ENCODE data around the gene ISG20.
"Not testable (repeated sequence)": the region's sequence is repeated elsewhere in the genome, so short reads cannot be mapped to it uniquely, and the experiment has no call there.

Gene ISG20

GRCh38 chr15:88619796-88620195 is 19.0 kb upstream of the ISG20 start:
- no peak for DNase-seq

GRCh38 chr15:88620995-88621772 is 17.6 kb upstream of the ISG20 start, which contains the start of gene AEN:
AEN (plus strand) TSS chr15:88621340; CDS start chr15:88626210, 4,870 bp downstream.
- peak; percentile 96 for DNase-seq

GRCh38 chr15:88621789-88622604 is 16.8 kb upstream of the ISG20 start:
- DNase-seq, result no peak

DNA sequence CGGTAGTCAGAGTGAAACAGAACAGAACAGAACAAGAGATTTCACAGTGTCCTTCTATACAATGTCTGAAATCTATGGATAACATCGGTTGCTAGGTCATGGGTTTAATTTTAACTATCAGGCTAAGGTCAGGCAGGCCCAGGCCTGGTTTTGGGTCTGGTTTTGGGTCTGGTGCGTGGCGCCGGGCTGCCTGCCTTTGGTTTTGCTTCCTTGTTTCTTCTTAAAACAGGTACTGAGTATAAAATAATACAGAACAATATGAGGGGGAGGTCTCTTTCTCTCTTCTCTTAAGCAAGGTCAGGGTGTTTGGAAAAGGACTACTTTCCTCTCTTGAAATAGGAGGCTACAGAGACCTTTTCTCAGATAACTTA is 16.2 kb upstream of the ISG20 start:
- DNase-seq, result no peak

- no peak for DNase-seq
Measured at GRCh38 chr15:88623061-88623460, 15.8 kb upstream of the ISG20 start.

- DNase-seq, result no peak
Measured at GRCh38 chr15:88623632-88624031, 15.2 kb upstream of the ISG20 start.

DNA sequence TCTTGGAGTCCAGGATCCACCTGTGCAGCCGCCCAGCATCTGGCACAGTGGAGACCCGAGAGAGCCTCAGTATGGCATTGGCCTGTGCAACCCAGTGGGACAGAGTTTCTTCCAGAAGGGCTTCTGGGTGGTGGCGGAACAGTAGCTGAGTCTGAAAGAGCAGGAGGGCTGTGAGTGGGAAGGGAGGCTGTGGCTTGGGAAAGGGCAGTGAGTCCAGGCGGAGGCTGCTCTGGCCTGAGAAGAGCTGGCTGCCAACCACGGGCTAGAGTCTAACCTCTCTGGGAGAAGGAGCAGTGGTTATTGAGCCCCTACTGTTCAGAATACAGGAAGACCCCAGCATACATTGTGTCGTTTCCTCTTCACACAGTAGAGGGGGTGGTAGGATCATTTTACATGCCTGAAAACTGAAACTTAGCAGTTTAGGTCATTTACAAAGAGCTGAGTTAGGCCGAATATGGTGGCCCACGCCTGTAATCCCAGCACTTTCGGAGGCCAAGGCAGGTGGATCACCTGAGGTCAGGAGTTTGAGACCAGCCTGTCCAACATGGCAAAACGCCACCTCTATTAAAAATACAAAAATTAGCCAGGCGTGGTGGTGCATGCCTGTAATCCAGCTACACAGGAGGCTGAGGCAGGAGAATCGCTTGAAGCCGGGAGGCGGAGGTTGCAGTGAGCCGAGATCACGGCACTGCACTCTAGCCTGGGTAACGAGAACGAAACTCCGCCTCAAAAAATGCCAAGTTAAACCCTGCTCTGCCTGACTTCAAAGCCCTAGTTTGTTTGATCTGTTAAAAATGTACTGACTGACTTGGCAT is 14.5 kb upstream of the ISG20 start:
- no peak for DNase-seq

- no peak for DNase-seq
Measured at GRCh38 chr15:88624971-88625490, 13.8 kb upstream of the ISG20 start.

DNA sequence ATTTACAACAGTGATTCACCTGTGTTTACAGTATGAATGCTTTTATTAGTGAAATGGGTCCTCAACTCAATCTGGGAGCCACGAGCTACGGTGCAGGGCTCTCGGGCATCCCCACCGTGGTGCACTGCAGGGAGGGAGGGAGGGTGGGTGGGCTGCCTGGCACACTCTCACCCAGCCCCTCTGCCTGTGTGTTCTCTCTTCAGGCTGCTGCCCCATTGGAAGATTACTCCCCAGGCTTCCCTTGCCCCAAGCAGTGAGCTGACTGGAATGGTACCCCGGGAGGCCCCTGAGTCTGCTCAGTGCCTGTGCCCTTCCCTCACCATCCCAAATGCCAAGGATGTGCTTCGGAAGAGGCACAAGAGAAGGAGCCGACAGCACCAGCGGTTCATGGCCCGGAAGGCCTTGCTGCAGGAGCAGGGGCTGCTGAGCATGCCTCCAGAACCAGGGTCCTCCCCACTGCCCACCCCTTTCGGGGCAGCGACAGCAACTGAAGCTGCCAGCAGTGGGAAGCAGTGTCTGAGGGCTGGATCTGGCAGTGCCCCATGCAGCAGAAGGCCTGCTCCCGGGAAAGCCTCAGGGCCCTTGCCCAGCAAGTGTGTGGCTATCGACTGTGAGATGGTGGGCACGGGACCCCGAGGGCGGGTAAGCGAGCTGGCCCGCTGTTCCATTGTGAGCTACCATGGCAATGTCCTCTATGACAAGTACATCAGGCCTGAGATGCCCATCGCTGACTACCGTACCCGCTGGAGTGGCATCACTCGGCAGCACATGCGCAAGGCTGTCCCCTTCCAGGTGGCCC is 12.7 kb upstream of the ISG20 start:
- DNase-seq, result no peak

GRCh38 chr15:88627463-88627862 is 11.4 kb upstream of the ISG20 start:
- DNase-seq, result no peak

- DNase-seq, result no peak
Measured at GRCh38 chr15:88628018-88628654, 10.7 kb upstream of the ISG20 start.

GRCh38 chr15:88629071-88629470 is 9.7 kb upstream of the ISG20 start:
- no peak for DNase-seq

DNA sequence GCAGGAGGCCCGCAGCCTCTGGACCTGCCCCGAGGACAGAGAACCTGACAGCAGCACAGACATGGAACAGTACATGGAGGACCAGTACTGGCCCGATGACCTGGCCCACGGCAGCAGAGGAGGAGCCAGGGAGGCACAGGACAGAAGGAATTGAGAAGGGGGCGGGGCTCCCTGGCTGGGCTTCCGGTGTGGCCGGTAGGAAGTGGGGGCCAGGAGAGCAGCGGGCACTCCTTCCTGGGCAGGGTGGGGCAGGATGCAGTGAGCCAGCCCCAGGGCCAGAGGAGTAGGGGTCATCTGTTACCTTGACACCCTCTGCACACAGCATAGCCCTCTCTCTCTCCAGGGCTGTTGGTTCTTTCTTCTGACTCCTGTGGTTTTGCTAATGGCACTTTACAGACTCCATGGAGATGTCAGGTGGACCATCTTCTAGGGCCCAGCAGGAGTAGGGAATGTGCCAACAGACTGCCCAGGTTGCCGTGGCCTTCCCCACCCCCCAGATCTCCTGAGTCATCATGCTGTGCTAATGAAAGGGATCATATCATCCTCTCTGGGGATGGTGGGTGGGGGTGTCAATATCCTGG is 8.6 kb upstream of the ISG20 start:
- no peak for DNase-seq

DNA sequence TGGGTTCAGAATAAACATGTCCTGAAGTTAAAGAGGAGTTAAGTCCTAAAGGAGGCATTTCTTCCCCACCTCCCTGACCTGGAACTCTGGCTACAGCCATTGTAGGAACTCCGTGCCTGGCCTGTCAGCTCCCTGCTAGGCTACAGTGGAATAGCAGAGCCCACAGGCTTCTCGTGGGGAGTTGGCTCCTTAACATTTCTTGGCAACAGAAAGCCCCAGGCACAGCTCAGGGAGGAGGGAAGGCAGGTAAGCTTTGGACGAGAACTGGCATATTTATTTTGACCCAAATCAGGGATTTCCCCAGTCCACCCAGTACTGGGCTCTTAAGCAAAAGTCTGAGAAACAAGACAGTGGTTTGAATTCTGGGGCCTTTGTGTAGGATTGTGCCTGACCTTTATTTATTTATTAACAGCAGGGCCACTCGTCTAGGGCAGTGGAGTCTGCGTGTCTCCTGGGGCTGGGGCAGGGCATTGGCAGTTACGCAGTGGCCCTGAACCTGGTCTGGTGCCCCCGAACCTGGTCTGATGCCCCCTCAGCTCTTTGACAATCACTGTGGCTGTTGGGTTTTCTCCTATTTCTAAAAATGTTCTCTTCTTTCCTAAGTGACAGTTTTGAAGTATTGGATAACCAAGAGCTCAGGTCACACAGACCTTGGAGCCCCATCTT is 7.9 kb upstream of the ISG20 start:
- no peak for DNase-seq

- DNase-seq, result no peak
Measured at GRCh38 chr15:88631464-88632028, 7.3 kb upstream of the ISG20 start.

DNA sequence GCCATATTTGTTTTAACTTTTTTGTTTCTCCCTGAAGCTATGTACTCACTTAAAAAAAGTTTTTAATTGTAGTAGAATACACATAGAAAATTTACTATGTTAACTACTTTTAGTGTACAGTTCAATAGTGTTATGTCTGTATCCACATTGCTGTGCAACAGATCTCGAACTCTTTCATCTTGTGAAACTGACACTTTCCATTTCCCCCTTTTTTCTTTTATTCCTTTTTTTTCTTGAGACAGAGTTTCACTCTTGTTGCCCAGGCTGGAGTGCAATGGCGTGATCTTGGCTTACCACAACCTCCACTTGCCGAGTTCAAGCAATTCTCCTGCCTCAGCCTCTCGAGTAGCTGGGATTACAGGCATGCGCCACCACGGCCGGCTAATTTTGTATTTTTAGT is 6.0 kb upstream of the ISG20 start:
- not testable (repeated sequence) for DNase-seq

DNA sequence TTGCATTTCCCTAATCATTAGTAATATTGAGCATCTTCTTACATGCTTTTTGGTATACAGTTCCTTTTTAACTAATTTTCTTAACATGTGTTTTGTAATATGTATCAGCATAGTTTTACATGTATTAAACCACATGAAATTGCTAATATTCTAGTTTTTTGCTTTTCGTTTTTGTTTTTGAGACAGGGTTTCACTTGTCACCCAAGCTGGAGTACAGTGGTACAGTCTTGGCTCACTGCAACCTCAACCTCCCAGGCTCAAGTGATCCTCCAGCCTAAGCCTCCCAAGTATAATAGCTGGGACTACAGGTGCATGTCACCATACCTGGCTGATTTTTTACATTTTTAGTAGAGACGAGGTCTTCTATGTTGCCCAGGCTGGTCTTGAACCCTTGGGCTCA is 4.4 kb upstream of the ISG20 start:
- no peak for DNase-seq

GRCh38 chr15:88635318-88635717 is 3.5 kb upstream of the ISG20 start:
- no peak for DNase-seq

DNA sequence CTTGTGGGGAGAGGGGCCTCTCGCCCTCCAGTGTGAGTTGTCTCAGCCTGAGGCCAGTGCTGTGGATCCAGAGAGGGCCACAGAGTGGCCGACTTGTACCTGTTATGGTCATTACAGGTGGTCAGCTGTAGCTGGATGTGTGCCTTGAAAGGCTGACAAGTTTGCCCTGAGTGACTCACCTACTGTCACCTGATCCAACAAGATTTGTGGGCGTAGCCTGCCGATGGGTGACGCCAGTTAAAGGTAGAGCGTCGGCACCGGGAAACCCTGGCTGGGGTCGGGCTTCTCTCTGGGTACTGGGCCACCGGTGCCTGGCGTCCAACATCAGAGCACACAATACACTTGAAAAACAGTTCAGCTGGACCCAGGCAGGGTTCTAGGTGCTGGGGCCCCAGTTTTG is 2.8 kb upstream of the ISG20 start:
- no peak for DNase-seq

DNA sequence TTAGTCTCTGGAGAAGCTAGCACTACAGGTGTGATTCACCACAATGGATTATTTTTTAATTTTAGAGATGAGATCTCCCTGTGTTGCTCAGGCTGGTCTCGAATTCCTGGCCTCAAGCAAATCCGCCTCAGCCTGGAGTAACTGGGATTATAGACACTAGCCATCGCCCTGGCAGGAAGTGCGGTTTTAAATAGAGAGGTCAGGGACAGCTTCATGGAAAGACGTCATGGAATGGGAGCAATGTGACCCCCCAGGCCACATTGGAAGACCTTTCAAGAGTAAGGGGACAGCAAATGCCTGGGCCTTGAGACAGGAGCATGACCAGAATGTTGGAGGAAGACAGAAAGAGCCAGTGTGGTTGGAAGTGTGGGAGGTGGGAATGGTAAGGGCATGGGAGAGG is 2.2 kb upstream of the ISG20 start:
- DNase-seq, result no peak
